Measurements from ENCODE around the gene TCF25. TPM values are rescaled to one million over a fixed set of nuclear protein-coding genes. Genes with fewer than 3 reads are reported as not detected.
A peak's percentile ranks its signal among the peaks of the same experiment; 100 is the strongest.

TCF25 gene
- total RNA-seq, 2 experiments from 2014 or later: 306 to 307 TPM

DNA sequence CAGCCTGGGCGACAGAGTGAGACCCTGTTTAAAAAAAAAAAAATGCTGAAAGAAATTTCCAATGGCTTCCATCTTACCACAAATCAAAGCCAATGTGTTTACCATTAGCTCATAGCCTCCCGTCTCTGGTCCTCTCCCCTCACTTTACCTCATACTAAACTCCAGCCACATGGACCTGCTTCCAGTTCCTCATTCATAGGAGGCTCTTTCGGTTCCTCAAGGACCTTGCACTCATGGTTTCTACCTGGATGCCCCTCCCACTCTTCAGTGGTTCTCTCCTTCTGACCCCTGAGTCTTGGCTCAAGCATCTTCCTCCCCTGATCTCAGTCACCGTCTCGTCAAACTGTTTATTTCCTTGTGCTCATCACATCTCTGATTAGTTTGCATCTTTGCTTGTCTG is 71.4 kb downstream of the TCF25 start:
- no peaks in the 10 kb centered on the region for H3K36me3 Mint-ChIP-seq (ENCODE audit: low read depth)
- no peak overlapping the region for H3K4me3 Mint-ChIP-seq
- DNase-seq (no peak), ATAC-seq (ENCODE audit: poor library complexity) (no peak)
- no peak overlapping the region for H3K27ac Mint-ChIP-seq
- Histone ChIP-seq H3K27me3 (ENCODE audit: control insufficient read depth in 1 of 2, insufficient read depth in 2 of 2, low read length in 2 of 2) (peaks cover 11 to 24% of the 10 kb centered on the region in 2 experiments), H3K36me3 (ENCODE audit: insufficient read depth, low read length) (no peaks in the 10 kb centered on the region), H3K4me3 (ENCODE audit: low read length) (no peak overlapping the region), H3K27ac (ENCODE audit: low read depth in 1 of 2, low read length in 2 of 2) (no peak overlapping the region), H3K4me1 (ENCODE audit: insufficient read depth, low read length) (peaks cover 27% of the 10 kb centered on the region), H3K9me3 (ENCODE audit: control insufficient read depth in 1 of 2, insufficient read depth in 1 of 2, low read length in 2 of 2) (no peaks in the 10 kb centered on the region)
- intact Hi-C loops (cut with DNase I, micrococcal nuclease): no loop called here
- TF ChIP-seq, protein P1, sequence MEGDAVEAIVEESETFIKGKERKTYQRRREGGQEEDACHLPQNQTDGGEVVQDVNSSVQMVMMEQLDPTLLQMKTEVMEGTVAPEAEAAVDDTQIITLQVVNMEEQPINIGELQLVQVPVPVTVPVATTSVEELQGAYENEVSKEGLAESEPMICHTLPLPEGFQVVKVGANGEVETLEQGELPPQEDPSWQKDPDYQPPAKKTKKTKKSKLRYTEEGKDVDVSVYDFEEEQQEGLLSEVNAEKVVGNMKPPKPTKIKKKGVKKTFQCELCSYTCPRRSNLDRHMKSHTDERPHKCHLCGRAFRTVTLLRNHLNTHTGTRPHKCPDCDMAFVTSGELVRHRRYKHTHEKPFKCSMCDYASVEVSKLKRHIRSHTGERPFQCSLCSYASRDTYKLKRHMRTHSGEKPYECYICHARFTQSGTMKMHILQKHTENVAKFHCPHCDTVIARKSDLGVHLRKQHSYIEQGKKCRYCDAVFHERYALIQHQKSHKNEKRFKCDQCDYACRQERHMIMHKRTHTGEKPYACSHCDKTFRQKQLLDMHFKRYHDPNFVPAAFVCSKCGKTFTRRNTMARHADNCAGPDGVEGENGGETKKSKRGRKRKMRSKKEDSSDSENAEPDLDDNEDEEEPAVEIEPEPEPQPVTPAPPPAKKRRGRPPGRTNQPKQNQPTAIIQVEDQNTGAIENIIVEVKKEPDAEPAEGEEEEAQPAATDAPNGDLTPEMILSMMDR (IDR thresholded peaks at IDR 0.05): no peak
- H3K27me3 Mint-ChIP-seq: peaks cover 22% of the 10 kb centered on the region
- no peaks in the 10 kb centered on the region for H3K9me3 Mint-ChIP-seq
- H3K4me1 Mint-ChIP-seq (ENCODE audit: low read depth): peaks cover 3% of the 10 kb centered on the region
- POLR2A ChIA-PET: no interaction called here
- CTCF ChIA-PET: no interaction called here

DNA sequence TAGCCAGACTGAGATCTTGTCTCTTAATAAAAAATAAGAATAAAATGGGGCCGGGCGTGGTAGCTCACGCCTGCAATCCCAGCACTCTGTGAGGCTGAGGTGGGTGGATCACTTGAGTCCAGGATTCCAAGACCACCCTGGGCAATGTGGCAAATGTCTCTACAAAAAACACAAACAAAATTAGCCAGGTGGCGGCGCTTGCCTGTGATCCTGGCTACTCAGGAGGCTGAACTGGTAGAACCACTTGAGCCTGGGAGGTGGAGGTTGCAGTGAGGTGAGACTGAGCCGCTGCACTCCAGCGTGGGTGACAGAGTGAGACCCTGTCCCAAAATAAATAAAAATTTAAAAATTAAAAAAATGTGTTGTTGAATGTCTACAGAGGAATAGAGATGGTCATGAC is 72.3 kb downstream of the TCF25 start:
- Mint-ChIP-seq H3K36me3 (ENCODE audit: low read depth) (no peaks in the 10 kb centered on the region), H3K27ac (no peak overlapping the region), H3K4me1 (ENCODE audit: low read depth) (peaks cover 3% of the 10 kb centered on the region), H3K9me3 (no peaks in the 10 kb centered on the region), H3K4me3 (no peak overlapping the region), H3K27me3 (peaks cover 22% of the 10 kb centered on the region)
- intact Hi-C loops (cut with DNase I, micrococcal nuclease): no loop called here
- CTCF ChIA-PET: no interaction called here
- no peak for ATAC-seq (ENCODE audit: poor library complexity)
- Histone ChIP-seq H3K9me3 (ENCODE audit: control insufficient read depth in 1 of 2, insufficient read depth in 1 of 2, low read length in 2 of 2) (no peaks in the 10 kb centered on the region), H3K27ac (ENCODE audit: low read depth in 1 of 2, low read length in 2 of 2) (no peak overlapping the region), H3K4me3 (ENCODE audit: low read length) (no peak overlapping the region), H3K4me1 (ENCODE audit: insufficient read depth, low read length) (peaks cover 31% of the 10 kb centered on the region), H3K27me3 (ENCODE audit: control insufficient read depth in 1 of 2, insufficient read depth in 2 of 2, low read length in 2 of 2) (peaks cover 11 to 24% of the 10 kb centered on the region in 2 experiments), H3K36me3 (ENCODE audit: insufficient read depth, low read length) (no peaks in the 10 kb centered on the region)
- POLR2A ChIA-PET: no interaction called here
- TF ChIP-seq, protein P1 (IDR thresholded peaks at IDR 0.05): no peak
- no peak for DNase-seq

DNA sequence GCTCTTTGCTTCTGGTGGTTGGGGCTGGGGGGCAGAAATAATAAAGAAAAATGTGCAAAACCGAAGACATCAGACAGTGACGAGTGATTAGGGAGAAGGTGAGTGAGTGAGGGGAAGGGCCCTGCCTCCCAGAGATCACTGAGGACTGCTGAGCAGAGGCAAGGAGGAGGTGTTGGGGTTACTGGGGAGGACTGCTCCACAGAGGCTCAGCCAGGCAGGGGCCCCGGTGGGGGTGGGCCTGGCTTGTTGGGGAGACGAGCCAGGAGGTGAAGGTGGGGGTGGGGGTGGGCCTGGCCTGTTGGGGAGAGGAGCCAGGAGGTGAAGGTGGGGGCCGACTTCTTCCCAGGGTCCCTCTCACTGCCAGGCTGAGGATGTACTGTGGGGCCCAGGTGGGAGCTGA is 73.1 kb downstream of the TCF25 start:
- Histone ChIP-seq H3K4me1 (ENCODE audit: insufficient read depth, low read length) (peaks cover 31% of the 10 kb centered on the region), H3K9me3 (ENCODE audit: control insufficient read depth in 1 of 2, insufficient read depth in 1 of 2, low read length in 2 of 2) (no peaks in the 10 kb centered on the region), H3K4me3 (ENCODE audit: low read length) (no peak overlapping the region), H3K36me3 (ENCODE audit: insufficient read depth, low read length) (no peaks in the 10 kb centered on the region), H3K27me3 (ENCODE audit: control insufficient read depth in 1 of 2, insufficient read depth in 2 of 2, low read length in 2 of 2) (peaks cover 11 to 24% of the 10 kb centered on the region in 2 experiments), H3K27ac (ENCODE audit: low read depth in 1 of 2, low read length in 2 of 2) (no peak overlapping the region)
- no peak for DNase-seq
- POLR2A ChIA-PET: no interaction called here
- no peaks in the 10 kb centered on the region for H3K36me3 Mint-ChIP-seq (ENCODE audit: low read depth)
- intact Hi-C loops (cut with DNase I, micrococcal nuclease): no loop called here
- H3K4me3 Mint-ChIP-seq: peak overlapping the region; percentile 73
- ATAC-seq (ENCODE audit: poor library complexity): no peak
- H3K9me3 Mint-ChIP-seq: no peaks in the 10 kb centered on the region
- H3K27ac Mint-ChIP-seq: no peak overlapping the region
- CTCF ChIA-PET: no interaction called here
- H3K4me1 Mint-ChIP-seq (ENCODE audit: low read depth): peaks cover 3% of the 10 kb centered on the region
- TF ChIP-seq, protein P1 (IDR thresholded peaks at IDR 0.05): no peak
- peaks cover 22% of the 10 kb centered on the region for H3K27me3 Mint-ChIP-seq
